IMR-90 (cell line): ENCODE results near the gene NCR1. TPM values are rescaled to one million over a fixed set of nuclear protein-coding genes. Genes with fewer than 3 reads are reported as not detected.
A peak's percentile ranks its signal among the peaks of the same experiment; 100 is the strongest.

Experiments used
- ATAC-seq: fragments of 200-7000 bp; cut with Tn5 transposase; 2 replicates; pipeline ENCODE4 v1.9.1; 2020; ENCODE audit warnings: low read depth, mild to moderate bottlenecking, moderate library complexity
- Bru-seq: library from RNA; stranded (reverse); fragments of 400-500 nt; gene quantifications from one replicate; lab custom pipeline; 2021; lab: Mats Ljungman, UMichigan
- BruChase-seq, 2 experiments: library from RNA; stranded (reverse); fragments of 400-500 nt; gene quantifications; one replicate each; lab custom pipeline; 2021; lab: Mats Ljungman, UMichigan
- BruUV-seq: library from RNA; stranded (reverse); fragments of 400-500 nt; replicated peaks from 2 replicates; lab custom pipeline; 2021; lab: Mats Ljungman, UMichigan
- CTCF ChIA-PET: fragments of 300-600 bp; formaldehyde crosslinking; extraction: SDS; loops from one replicate; lab custom pipeline; 2021; ENCODE audit warnings: antibody characterized with exemption; lab: Yijun Ruan, JAX
- POLR2A ChIA-PET: fragments of 300-600 bp; sonication (Branson Sonifier 250); formaldehyde crosslinking; loops from one replicate; lab custom pipeline; 2022; ENCODE audit warnings: antibody characterized with exemption; ENCODE audit not compliant: unreplicated experiment; lab: Charles Lee
- DNase-seq: peaks from one replicate; pipeline ENCODE4 v3.0.0; 2013
- H2AFZ ChIP-seq: replicated peaks from 2 replicates; pipeline ENCODE3; 2013; ENCODE audit warnings: low read length, mild to moderate bottlenecking; ENCODE audit not compliant: poor library complexity
- H2AK5ac ChIP-seq: 2 replicates; pipeline ENCODE4 v1.6.1; 2013; ENCODE audit warnings: low read depth, low read length, inconsistent platforms
- H2AK9ac ChIP-seq: replicated peaks from 2 replicates; pipeline ENCODE3; 2013; ENCODE audit warnings: mild to moderate bottlenecking, low read depth, low read length, moderate library complexity; ENCODE audit not compliant: poor library complexity
- H2BK120ac ChIP-seq: 2 replicates; pipeline ENCODE4 v1.6.1; 2013; ENCODE audit warnings: low read depth, low read length, inconsistent platforms
- H2BK15ac ChIP-seq: 3 replicates; pipeline ENCODE4 v1.6.1; 2013; ENCODE audit warnings: low read depth, low read length, inconsistent platforms
- H2BK20ac ChIP-seq: 2 replicates; pipeline ENCODE4 v1.6.1; 2013; ENCODE audit warnings: low read depth, mild to moderate bottlenecking, inconsistent platforms, low read length, moderate library complexity
- H2BK5ac ChIP-seq: 2 replicates; pipeline ENCODE4 v1.6.1; 2013; ENCODE audit warnings: mild to moderate bottlenecking, low read depth, low read length, inconsistent platforms; ENCODE audit not compliant: poor library complexity, severe bottlenecking
- H3K14ac ChIP-seq: replicated peaks from 2 replicates; pipeline ENCODE4 v1.6.1; 2013; ENCODE audit warnings: low read depth, low read length, inconsistent platforms
- H3K18ac ChIP-seq: 2 replicates; pipeline ENCODE4 v1.6.1; 2013; ENCODE audit warnings: low read depth, low read length, control low read depth
- H3K23ac ChIP-seq: 2 replicates; pipeline ENCODE4 v1.6.1; 2013; ENCODE audit warnings: low read depth, low read length, inconsistent platforms
- H3K27ac ChIP-seq: 2 replicates; pipeline ENCODE4 v1.5.1; 2013; ENCODE audit warnings: mild to moderate bottlenecking, control low read depth, low read length; ENCODE audit not compliant: insufficient read depth
- H3K27me3 ChIP-seq: 2 replicates; pipeline ENCODE4 v1.6.1; 2013; ENCODE audit warnings: low read length; ENCODE audit not compliant: control insufficient read depth, insufficient read depth
- H3K36me3 ChIP-seq: 2 replicates; pipeline ENCODE4 v1.6.1; 2013; ENCODE audit warnings: low read length, mixed read lengths; ENCODE audit not compliant: control insufficient read depth, insufficient read depth
- H3K4ac ChIP-seq: 2 replicates; pipeline ENCODE4 v1.6.1; 2013; ENCODE audit warnings: low read depth, low read length, inconsistent platforms
- H3K4me1 ChIP-seq: 2 replicates; pipeline ENCODE4 v1.6.1; 2013; ENCODE audit warnings: low read length, mixed read lengths; ENCODE audit not compliant: control insufficient read depth, insufficient read depth
- H3K4me2 ChIP-seq: 2 replicates; pipeline ENCODE4 v1.6.1; 2013; ENCODE audit warnings: low read depth, mild to moderate bottlenecking, control low read depth, low read length, moderate library complexity
- H3K4me3 ChIP-seq: 2 replicates; pipeline ENCODE4 v1.5.1; 2013; ENCODE audit warnings: low read depth, mild to moderate bottlenecking, control low read depth, low read length, moderate library complexity; ENCODE audit not compliant: insufficient read depth
- H3K56ac ChIP-seq: 2 replicates; pipeline ENCODE4 v1.6.1; 2013; ENCODE audit warnings: low read length, inconsistent platforms; ENCODE audit not compliant: insufficient read depth; ENCODE audit errors: extremely low read depth
- H3K79me1 ChIP-seq, 2 experiments: 2 replicates each; pipeline ENCODE4 v1.6.1; 2013; ENCODE audit warnings: low read length in 2 of 2, inconsistent platforms in 1 of 2, low read depth in 1 of 2
- H3K9ac ChIP-seq: 2 replicates; pipeline ENCODE4 v1.6.1; 2013; ENCODE audit warnings: low read depth, low read length, control low read depth
- H3K9me1 ChIP-seq: 2 replicates; pipeline ENCODE4 v1.6.1; 2013; ENCODE audit warnings: low read length, inconsistent platforms; ENCODE audit not compliant: insufficient read depth
- H3K9me3 ChIP-seq: 2 replicates; pipeline ENCODE4 v1.6.1; 2013; ENCODE audit warnings: low read length; ENCODE audit not compliant: control insufficient read depth, insufficient read depth
- H4K20me1 ChIP-seq: 2 replicates; pipeline ENCODE4 v1.6.1; 2013; ENCODE audit warnings: low read length, inconsistent platforms; ENCODE audit not compliant: insufficient read depth
- H4K5ac ChIP-seq: 2 replicates; pipeline ENCODE4 v1.6.1; 2013; ENCODE audit warnings: mild to moderate bottlenecking, low read depth, low read length, control low read depth
- H4K8ac ChIP-seq, 2 experiments: 2 replicates each; pipeline ENCODE4 v1.6.1; 2013; ENCODE audit warnings: low read depth in 2 of 2, low read length in 2 of 2, control low read depth in 1 of 2, inconsistent platforms in 1 of 2
- H4K91ac ChIP-seq: 2 replicates; pipeline ENCODE4 v1.6.1; 2013; ENCODE audit warnings: low read depth, low read length, inconsistent platforms; ENCODE audit not compliant: insufficient read depth
- BHLHE40 ChIP-seq: fragments of 150-350 bp; IDR thresholded peaks from 2 replicates; pipeline ENCODE4 v1.6.1; 2016; ENCODE audit warnings: mild to moderate bottlenecking, low read depth, low read length
- CEBPB ChIP-seq: IDR thresholded peaks from 2 replicates; pipeline ENCODE4 v1.6.1; 2012; ENCODE audit warnings: low read depth, low read length, improper control_type of control experiment
- CHD1 ChIP-seq: IDR thresholded peaks from 2 replicates; pipeline ENCODE4 v1.6.1; 2012; ENCODE audit warnings: low read depth, low read length, improper control_type of control experiment
- CTCF ChIP-seq: conservative IDR thresholded peaks from 2 replicates; pipeline ENCODE4 v1.5.1; 2012; ENCODE audit warnings: mild to moderate bottlenecking, low read depth, low read length, improper control_type of control experiment
- ELK1 ChIP-seq: fragments of 150-350 bp; IDR thresholded peaks from 2 replicates; pipeline ENCODE4 v1.6.1; 2016; ENCODE audit warnings: low read depth, mild to moderate bottlenecking, low read length, moderate library complexity, borderline replicate concordance
- MAFK ChIP-seq: IDR thresholded peaks from 2 replicates; pipeline ENCODE4 v1.6.1; 2012; ENCODE audit warnings: low read depth, low read length, improper control_type of control experiment
- MAZ ChIP-seq: IDR thresholded peaks from 2 replicates; pipeline ENCODE4 v1.6.1; 2012; ENCODE audit warnings: low read depth, mild to moderate bottlenecking, low read length, improper control_type of control experiment, moderate library complexity, borderline replicate concordance
- NFE2L2 ChIP-seq: fragments of 150-350 bp; IDR thresholded peaks from 2 replicates; pipeline ENCODE4 v1.6.1; 2016; ENCODE audit warnings: low read depth, mild to moderate bottlenecking, low read length
- POLR2A ChIP-seq: IDR thresholded peaks from 2 replicates; pipeline ENCODE4 v1.6.1; 2012; ENCODE audit warnings: mild to moderate bottlenecking, low read depth, low read length
- RAD21 ChIP-seq: IDR thresholded peaks from 2 replicates; pipeline ENCODE4 v1.6.1; 2012; ENCODE audit warnings: low read length, improper control_type of control experiment
- RCOR1 ChIP-seq: IDR thresholded peaks from 2 replicates; pipeline ENCODE4 v1.6.1; 2012; ENCODE audit warnings: mild to moderate bottlenecking, low read length, improper control_type of control experiment; ENCODE audit not compliant: insufficient replicate concordance
- RFX5 ChIP-seq: IDR thresholded peaks from 2 replicates; pipeline ENCODE4 v1.8.0; 2012; ENCODE audit warnings: low read depth, mild to moderate bottlenecking, low read length, moderate library complexity
- SMC3 ChIP-seq: fragments of 150-350 bp; IDR thresholded peaks from 2 replicates; pipeline ENCODE4 v1.6.1; 2016; ENCODE audit warnings: low read depth, mild to moderate bottlenecking, antibody characterized with exemption, low read length, moderate library complexity
- USF2 ChIP-seq: fragments of 150-350 bp; IDR thresholded peaks from 2 replicates; pipeline ENCODE4 v1.6.1; 2017; ENCODE audit warnings: mild to moderate bottlenecking, antibody characterized with exemption, low read length, low read depth
- WGBS, 2 experiments: methylation state at CpG; one replicate each; pipeline versions ENCODE4 v1.1.5 to v1.1.7; 2013; ENCODE audit warnings: missing lambda C conversion rate in 2 of 2; ENCODE audit not compliant: insufficient read length in 1 of 2; ENCODE audit errors: extremely low coverage in 2 of 2; 5-methylcytosine and 5-hydroxymethylcytosine counted together
- dilution Hi-C: fragments of 300-500 bp; cut with HindIII; formaldehyde crosslinking; loops from one replicate; pipeline ENCODE4 v1.14.3; 2018; ENCODE audit warnings: low sequenced_read_pairs; ENCODE audit not compliant: unreplicated experiment
- in situ Hi-C: fragments of 300-500 bp; cut with MboI; formaldehyde crosslinking; loops from 3 replicates; pipeline ENCODE4 v1.14.3; 2019; ENCODE audit warnings: low sequenced_read_pairs, inconsistent platforms, mixed read lengths
- intact Hi-C: fragments of 100-400 bp; cut with micrococcal nuclease; formaldehyde crosslinking; loops from 2 replicates; pipeline ENCODE4 v1.10.0; 2022
- long read RNA-seq: library from polyadenylated mRNA; unstranded; transcript quantifications from one replicate; pipeline ENCODE4 v2.0.0, GENCODE V29; 2021; ENCODE audit not compliant: unreplicated experiment
- polyA plus RNA-seq, 3 experiments: library from polyadenylated mRNA; depleted of rRNA; stranded (reverse); fragments of >200 nt; gene quantifications; 2 replicates each; pipeline ENCODE4 v1.2.3, GENCODE V29; 2012; ENCODE audit warnings: low replicate concordance in 1 of 3
- total RNA-seq: library from RNA; depleted of rRNA; stranded (reverse); fragments of >200 nt; gene quantifications from 2 replicates; pipeline ENCODE4 v1.2.3, GENCODE V29; 2012; rRNA removed

The NCR1 gene
- not detected in 2 replicates for total RNA-seq
- not detected in 2 replicates for polyA plus RNA-seq (2012; rRNA removed)
- not detected in 2 replicates for polyA plus RNA-seq (2012; cell fraction: cytosol; rRNA removed)
- not detected in 2 replicates for polyA plus RNA-seq (2012; cell fraction: nucleus; rRNA removed; ENCODE audit: low replicate concordance)
- Bru-seq, nascent RNA: not detected
- not detected for BruChase-seq, experiment 1, labeled RNA remaining after a 6-hour chase
- not detected for BruChase-seq, experiment 2, labeled RNA remaining after a 2-hour chase
- long read RNA-seq: 0 reads

GRCh38 chr19:54905803-54906511 lies at the start of gene NCR1:
Gene NCR1, plus strand, starts transcription at chr19:54906148. Its CDS starts 40 bp downstream, at chr19:54906188.
- no peak within 1 kb of the TSS for H3K4me2 ChIP-seq
- ChIA-PET POLR2A (no interaction called here), CTCF (no interaction called here)
- no TSS peak for BruUV-seq
- H3K9me3 ChIP-seq: peaks cover 19% of the 10 kb centered on the region
- no peak within 1 kb of the TSS for H4K8ac ChIP-seq
- ATAC-seq: no peak
- no peak within 1 kb of the TSS for H3K23ac ChIP-seq
- H2BK120ac ChIP-seq: no peak within 1 kb of the TSS
- in situ Hi-C loops (no loop called here), intact Hi-C loops (no loop called here), dilution Hi-C loops (no loop called here)
- no peak within 1 kb of the TSS for H3K4me3 ChIP-seq
- no peak for DNase-seq
- no peak within 1 kb of the TSS for H3K27ac ChIP-seq
- no peak within 1 kb of the TSS for H3K14ac ChIP-seq
- no peaks in the 10 kb centered on the region for H3K4me1 ChIP-seq
- no peaks in the 10 kb centered on the region for H3K79me1 ChIP-seq
- no peak within 1 kb of the TSS for H2AK5ac ChIP-seq
- no peak within 1 kb of the TSS for H4K5ac ChIP-seq
- H3K4ac ChIP-seq: no peak within 1 kb of the TSS
- no peak within 1 kb of the TSS for H2BK20ac ChIP-seq
- 0% methylated on average over 1 of the region's 22 CpGs; no CpG with 5 or more reads in 1 of the 2 experiments for WGBS, 2 experiments
- no peak within 1 kb of the TSS for H2AK9ac ChIP-seq
- no peaks in the 10 kb centered on the region for H3K36me3 ChIP-seq
- no peaks in the 10 kb centered on the region for H3K9me1 ChIP-seq
- no peak within 1 kb of the TSS for H2BK15ac ChIP-seq
- no peak within 1 kb of the TSS for H3K18ac ChIP-seq
- H3K27me3 ChIP-seq: no peaks in the 10 kb centered on the region
- no peaks in the 10 kb centered on the region for H4K20me1 ChIP-seq
- H3K9ac ChIP-seq: no peak within 1 kb of the TSS
- no peak within 1 kb of the TSS for H2BK5ac ChIP-seq
- peak within 1 kb of the TSS; percentile 32 for H2AFZ ChIP-seq
- H4K91ac ChIP-seq: no peak within 1 kb of the TSS
- H3K56ac ChIP-seq: no peak within 1 kb of the TSS
- TF ChIP-seq ELK1 (no peak), CTCF (no peak), RFX5 (no peak), MAFK (no peak), CEBPB (no peak), NFE2L2 (no peak), MAZ (no peak), BHLHE40 (no peak), SMC3 (no peak), RCOR1 (no peak), POLR2A (no peak), USF2 (no peak), CHD1 (no peak), RAD21 (no peak)
